ENCODE results near the gene MYO10. TPM values are rescaled to one million over a fixed set of nuclear protein-coding genes. Genes with fewer than 3 reads are reported as not detected.
"Not testable (repeated sequence)": the region's sequence is repeated elsewhere in the genome, so short reads cannot be mapped to it uniquely, and the experiment has no call there.

Gene MYO10
- 1 to 10 TPM in 1 of 3 donors, under 1 TPM in 1, not detected in 1; 0.83 to 1.2 TPM for total RNA-seq
- total RNA-seq (2013) = 0.11 TPM

- intact Hi-C loops (cut with micrococcal nuclease) = no loop called here
- TF ChIP-seq CTCF (IDR thresholded peaks at IDR 0.05) = no peak
- H3K27me3 Mint-ChIP-seq (ENCODE audit: low read depth in 2 of 2) = peaks cover 17 to 30% of the 10 kb centered on the region in 2 donors
Observed at GRCh38 chr5:16936150-16936988, at the start of gene MYO10. TSS of gene MYO10 (minus strand) at chr5:16936288. CDS start at chr5:16935808, 480 bp downstream.

GRCh38 chr5:16985304-16985703 is 49.2 kb upstream of the MYO10 start:
- H3K4me3 Mint-ChIP-seq; DNase-seq; H3K4me1 Mint-ChIP-seq; H3K36me3 Mint-ChIP-seq; H3K36me3 ChIP-seq (ENCODE audit: control insufficient read depth, insufficient read depth, low read length); H3K27ac Mint-ChIP-seq; ATAC-seq; H3K4me1 ChIP-seq (ENCODE audit: control insufficient read depth, insufficient read depth, low read length); H3K27me3 Mint-ChIP-seq (ENCODE audit: low read depth in 2 of 2); intact Hi-C loops (cut with micrococcal nuclease); H3K27ac ChIP-seq (ENCODE audit: low read length); H3K9me3 ChIP-seq (ENCODE audit: control insufficient read depth, insufficient read depth, low read length); H3K9me3 Mint-ChIP-seq; H3K4me3 ChIP-seq (ENCODE audit: low read length); H3K27me3 ChIP-seq (ENCODE audit: control insufficient read depth, insufficient read depth, low read length): not testable (repeated sequence)
- WGBS (ENCODE audit: insufficient coverage) = 90% methylated on average over 7 of the region's 7 CpGs

More at GRCh38 chr5:16936150-16936988, at the start of gene MYO10:
- WGBS (ENCODE audit: insufficient coverage) = 3% methylated on average over 70 of the region's 70 CpGs
- Mint-ChIP-seq H3K27ac (no peak within 1 kb of the TSS), H3K4me3 (peak within 1 kb of the TSS; percentile 81), H3K9me3 (peaks cover 2% of the 10 kb centered on the region in 2 donors), H3K4me1 (peaks cover 7 to 18% of the 10 kb centered on the region in 2 donors), H3K36me3 (no peaks in the 10 kb centered on the region)
- Histone ChIP-seq H3K36me3 (ENCODE audit: control insufficient read depth, insufficient read depth, low read length) (no peaks in the 10 kb centered on the region), H3K4me3 (ENCODE audit: low read length) (peak within 1 kb of the TSS; percentile 22), H3K4me1 (ENCODE audit: control insufficient read depth, insufficient read depth, low read length) (peaks cover 15% of the 10 kb centered on the region), H3K9me3 (ENCODE audit: control insufficient read depth, insufficient read depth, low read length) (no peaks in the 10 kb centered on the region), H3K27ac (ENCODE audit: low read length) (no peak within 1 kb of the TSS), H3K27me3 (ENCODE audit: control insufficient read depth, insufficient read depth, low read length) (peaks cover 18% of the 10 kb centered on the region)
- ATAC-seq (peak; percentile 68 to 82 (median 76)), DNase-seq (peak; percentile 19 to 36)

- TF ChIP-seq CTCF (IDR thresholded peaks at IDR 0.05) = no peak
- no peak for DNase-seq
- H3K4me1 Mint-ChIP-seq = no peaks in the 10 kb centered on the region
- Histone ChIP-seq H3K27ac (ENCODE audit: low read length) (no peak overlapping the region), H3K4me3 (ENCODE audit: low read length) (no peak overlapping the region), H3K4me1 (ENCODE audit: control insufficient read depth, insufficient read depth, low read length) (no peaks in the 10 kb centered on the region), H3K9me3 (ENCODE audit: control insufficient read depth, insufficient read depth, low read length) (no peaks in the 10 kb centered on the region), H3K36me3 (ENCODE audit: control insufficient read depth, insufficient read depth, low read length) (no peaks in the 10 kb centered on the region), H3K27me3 (ENCODE audit: control insufficient read depth, insufficient read depth, low read length) (no peaks in the 10 kb centered on the region)
- H3K9me3 Mint-ChIP-seq = no peaks in the 10 kb centered on the region
- intact Hi-C loops (cut with micrococcal nuclease) = no loop called here
- H3K27me3 Mint-ChIP-seq (ENCODE audit: low read depth in 2 of 2) = no peaks in the 10 kb centered on the region
- ATAC-seq = no peak
- no peak overlapping the region for H3K27ac Mint-ChIP-seq
- WGBS (ENCODE audit: insufficient coverage) = 57% methylated on average over 1 of the region's 1 CpG
- no peaks in the 10 kb centered on the region for H3K36me3 Mint-ChIP-seq
- H3K4me3 Mint-ChIP-seq = no peak overlapping the region
Observed at GRCh38 chr5:16983972-16984371, 47.9 kb upstream of the MYO10 start.

GRCh38 chr5:16983022-16983639 is 47.0 kb upstream of the MYO10 start:
- Histone ChIP-seq H3K4me3 (ENCODE audit: low read length) (no peak overlapping the region), H3K27ac (ENCODE audit: low read length) (no peak overlapping the region), H3K36me3 (ENCODE audit: control insufficient read depth, insufficient read depth, low read length) (no peaks in the 10 kb centered on the region), H3K4me1 (ENCODE audit: control insufficient read depth, insufficient read depth, low read length) (no peaks in the 10 kb centered on the region), H3K9me3 (ENCODE audit: control insufficient read depth, insufficient read depth, low read length) (no peaks in the 10 kb centered on the region), H3K27me3 (ENCODE audit: control insufficient read depth, insufficient read depth, low read length) (no peaks in the 10 kb centered on the region)
- intact Hi-C loops (cut with micrococcal nuclease) = no loop called here
- 89% methylated on average over 9 of the region's 9 CpGs for WGBS (ENCODE audit: insufficient coverage)
- no peak overlapping the region for H3K4me3 Mint-ChIP-seq
- ATAC-seq (no peak), DNase-seq (no peak)
- no peaks in the 10 kb centered on the region for H3K27me3 Mint-ChIP-seq (ENCODE audit: low read depth in 2 of 2)
- H3K4me1 Mint-ChIP-seq = no peaks in the 10 kb centered on the region
- H3K27ac Mint-ChIP-seq = no peak overlapping the region
- no peaks in the 10 kb centered on the region for H3K9me3 Mint-ChIP-seq
- TF ChIP-seq CTCF (IDR thresholded peaks at IDR 0.05) = no peak
- no peaks in the 10 kb centered on the region for H3K36me3 Mint-ChIP-seq

Measured in natural killer cell (primary cell).